HG03354 (cell line): ENCODE data around the gene SFXN4.

ENCODE experiments used
- ATAC-seq: cut with Tn5 transposase; IDR thresholded peaks from one replicate; pipeline ENCODE4 v1.9.1; 2021; ENCODE audit warnings: mild to moderate bottlenecking; ENCODE audit not compliant: unreplicated experiment, poor library complexity, severe bottlenecking

SFXN4 gene, protein sequence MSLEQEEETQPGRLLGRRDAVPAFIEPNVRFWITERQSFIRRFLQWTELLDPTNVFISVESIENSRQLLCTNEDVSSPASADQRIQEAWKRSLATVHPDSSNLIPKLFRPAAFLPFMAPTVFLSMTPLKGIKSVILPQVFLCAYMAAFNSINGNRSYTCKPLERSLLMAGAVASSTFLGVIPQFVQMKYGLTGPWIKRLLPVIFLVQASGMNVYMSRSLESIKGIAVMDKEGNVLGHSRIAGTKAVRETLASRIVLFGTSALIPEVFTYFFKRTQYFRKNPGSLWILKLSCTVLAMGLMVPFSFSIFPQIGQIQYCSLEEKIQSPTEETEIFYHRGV

DNA sequence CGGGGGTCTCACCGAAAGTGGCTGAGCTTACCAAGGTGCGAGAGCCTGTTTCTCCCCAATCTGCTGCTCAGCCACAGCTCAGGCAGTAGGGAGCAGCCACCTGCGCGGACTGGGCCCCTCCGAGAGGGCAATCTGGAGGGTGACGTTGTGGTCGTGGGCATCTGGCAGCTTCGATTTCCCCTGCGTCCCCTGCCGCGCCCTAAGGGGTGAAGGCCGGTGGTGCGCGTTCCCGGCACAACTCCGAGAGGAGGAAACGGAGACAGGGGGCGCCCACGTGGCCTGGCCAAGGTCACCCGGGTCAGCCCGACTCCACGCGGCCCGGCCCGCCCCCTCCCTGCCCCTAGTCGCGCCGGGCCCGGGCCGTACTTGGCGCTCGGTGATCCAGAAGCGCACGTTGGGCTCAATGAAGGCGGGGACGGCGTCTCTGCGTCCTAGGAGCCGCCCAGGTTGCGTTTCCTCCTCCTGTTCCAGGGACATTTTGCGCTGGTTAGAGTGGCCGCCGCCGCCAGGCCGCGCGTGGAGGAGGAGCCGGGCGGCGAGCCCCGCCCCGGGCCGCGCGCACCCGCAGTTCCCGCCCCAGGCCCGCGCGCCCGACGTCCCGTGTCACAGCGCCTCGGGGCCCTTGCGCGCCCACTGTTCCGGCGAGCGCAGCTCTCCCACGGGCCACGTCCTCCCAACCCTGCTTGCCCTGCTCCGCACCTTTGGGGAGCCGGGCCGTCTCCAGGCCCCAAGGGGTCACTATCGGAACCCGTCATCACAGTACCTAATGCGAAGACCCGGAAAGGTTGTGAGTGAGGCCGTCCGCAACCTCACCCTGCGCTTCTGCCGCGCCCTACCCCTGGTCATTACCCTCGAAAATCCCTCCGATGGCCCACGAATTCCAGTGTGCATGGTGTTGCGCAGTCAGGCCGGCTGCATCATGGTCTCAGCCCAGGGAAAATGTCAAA lies at the start of gene SFXN4:
TSS of gene SFXN4 (minus strand) at position 544 of the 947 bp plus-strand sequence. CDS start at position 477, 67 bp downstream.
- ATAC-seq: peak; percentile 94

DNA sequence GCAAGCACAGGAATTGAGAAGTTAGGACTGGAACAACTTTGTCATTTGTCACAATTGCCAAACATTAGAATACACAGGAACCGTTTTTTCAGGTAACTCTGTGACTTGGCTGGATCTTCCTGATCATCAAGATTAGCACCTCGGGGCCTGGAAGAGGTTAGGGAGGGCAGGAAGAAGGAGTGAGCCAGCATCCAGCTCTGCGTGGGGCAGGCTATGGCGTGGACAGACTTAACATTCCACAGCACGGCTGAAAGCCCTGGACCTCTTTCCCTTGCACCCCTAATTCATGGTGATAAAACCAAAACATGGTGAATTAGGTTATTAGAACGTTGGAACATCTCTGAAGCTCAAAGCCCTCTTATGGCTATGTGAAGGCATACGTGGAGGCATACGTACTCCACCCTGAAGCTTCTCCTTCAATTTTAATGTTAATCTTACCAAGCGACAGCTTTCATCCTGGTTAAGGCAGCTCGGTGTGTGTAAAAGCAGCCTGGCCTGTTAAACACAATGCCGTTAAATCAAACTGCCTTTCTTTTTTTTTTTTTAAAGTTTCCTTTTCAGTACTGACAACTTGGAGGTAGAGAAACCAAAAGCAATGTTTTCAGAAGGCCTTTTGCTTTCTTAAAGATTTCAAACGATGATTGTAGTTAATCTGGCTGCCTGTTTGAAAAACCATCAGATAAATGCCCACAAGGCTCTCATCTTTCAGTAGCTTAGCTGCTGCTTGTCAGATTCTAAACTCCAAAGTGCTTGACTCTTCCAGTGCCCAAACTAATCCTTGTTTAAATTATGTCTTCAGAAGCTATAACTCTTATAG lies 46.3 kb upstream of the SFXN4 start:
- ATAC-seq: no peak

DNA sequence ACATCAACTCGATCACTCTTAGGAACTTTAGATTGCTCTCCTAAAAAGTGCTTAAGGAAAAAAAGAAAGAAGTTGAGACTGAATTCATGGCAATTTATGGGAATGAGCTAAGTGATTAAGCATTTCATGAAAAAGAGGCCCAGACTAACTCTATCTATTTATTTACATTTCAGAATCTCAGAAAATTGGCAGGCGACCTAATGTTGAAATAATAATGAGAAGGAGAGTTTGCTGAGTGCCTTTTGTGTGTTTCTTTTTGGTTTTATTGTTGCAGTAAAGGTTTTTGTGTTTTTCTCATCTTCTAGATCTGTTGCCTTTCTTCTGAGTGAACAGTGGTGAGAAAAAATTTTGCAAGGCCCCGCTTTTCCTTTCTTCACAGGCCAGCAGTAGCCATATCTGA lies 45.7 kb upstream of the SFXN4 start:
- no peak for ATAC-seq

DNA sequence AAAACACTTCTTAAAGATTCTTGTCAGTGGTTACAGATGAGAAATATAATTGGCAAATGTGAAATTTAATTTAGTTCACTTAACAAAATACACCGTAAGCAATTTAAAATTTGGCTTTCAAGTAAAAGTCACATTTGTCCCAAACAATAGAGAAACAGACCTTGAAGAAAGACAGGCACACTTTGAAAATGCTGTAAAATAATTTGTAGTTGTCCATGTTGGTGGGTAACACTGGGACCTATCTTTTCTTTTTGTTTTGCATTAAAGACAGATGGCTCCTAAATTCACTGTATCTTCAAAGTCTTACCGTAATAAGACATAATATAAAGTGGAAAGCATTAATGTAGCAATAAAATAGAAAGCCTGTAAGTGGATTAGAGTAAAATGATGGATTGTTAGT lies 45.1 kb upstream of the SFXN4 start:
- no peak for ATAC-seq

DNA sequence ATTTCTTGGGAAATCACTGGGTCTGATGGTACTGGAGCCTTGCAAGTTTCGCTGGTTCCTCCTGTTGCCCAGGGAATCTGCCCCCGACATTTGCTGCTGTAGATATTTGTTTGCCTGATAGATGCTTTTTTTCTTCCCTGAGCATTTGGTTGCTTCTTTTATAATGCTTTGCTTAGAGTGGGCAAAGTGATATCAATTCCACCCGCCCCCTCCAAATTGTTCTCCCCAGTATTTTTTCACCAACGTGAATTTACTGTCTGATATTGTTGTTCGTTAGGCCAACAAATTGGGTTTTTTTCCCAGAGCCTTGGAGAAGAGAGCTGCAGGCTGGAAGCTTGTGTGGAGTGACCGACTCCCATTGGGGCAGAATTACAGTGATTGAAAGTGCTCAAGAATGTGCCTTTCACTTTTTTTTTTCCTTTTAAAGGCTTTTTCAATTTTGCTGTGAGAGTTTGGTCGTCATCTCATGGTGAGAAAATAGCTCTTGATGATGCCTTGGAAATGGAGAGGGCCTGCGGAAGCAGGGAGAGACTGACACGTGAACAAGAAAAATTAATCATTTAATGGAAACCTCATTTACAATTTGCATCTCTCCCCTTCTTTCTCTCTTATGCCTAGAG lies 44.3 kb upstream of the SFXN4 start:
- ATAC-seq: no peak

GRCh38 chr10:119209035-119209735 lies 43.7 kb upstream of the SFXN4 start:
- ATAC-seq: no peak

DNA sequence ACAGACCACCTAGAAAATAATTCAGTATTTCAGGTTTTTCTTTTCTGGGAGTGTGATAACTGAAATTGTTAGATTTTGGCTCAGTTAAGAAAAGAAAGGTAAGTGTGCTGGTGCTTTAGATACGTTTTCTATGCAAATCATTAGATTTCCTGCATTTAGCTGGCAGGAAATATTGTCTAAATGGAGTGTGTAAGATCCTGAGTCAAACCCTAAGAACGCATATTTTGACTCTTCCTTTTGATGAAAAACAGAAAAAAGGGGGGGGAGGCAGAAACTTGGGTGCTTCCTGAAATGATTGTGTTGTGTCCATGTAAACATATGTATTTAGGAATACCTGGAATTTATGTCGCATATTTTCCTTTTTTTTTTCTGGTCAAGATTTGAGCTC lies 43.0 kb upstream of the SFXN4 start:
- no peak for ATAC-seq

DNA sequence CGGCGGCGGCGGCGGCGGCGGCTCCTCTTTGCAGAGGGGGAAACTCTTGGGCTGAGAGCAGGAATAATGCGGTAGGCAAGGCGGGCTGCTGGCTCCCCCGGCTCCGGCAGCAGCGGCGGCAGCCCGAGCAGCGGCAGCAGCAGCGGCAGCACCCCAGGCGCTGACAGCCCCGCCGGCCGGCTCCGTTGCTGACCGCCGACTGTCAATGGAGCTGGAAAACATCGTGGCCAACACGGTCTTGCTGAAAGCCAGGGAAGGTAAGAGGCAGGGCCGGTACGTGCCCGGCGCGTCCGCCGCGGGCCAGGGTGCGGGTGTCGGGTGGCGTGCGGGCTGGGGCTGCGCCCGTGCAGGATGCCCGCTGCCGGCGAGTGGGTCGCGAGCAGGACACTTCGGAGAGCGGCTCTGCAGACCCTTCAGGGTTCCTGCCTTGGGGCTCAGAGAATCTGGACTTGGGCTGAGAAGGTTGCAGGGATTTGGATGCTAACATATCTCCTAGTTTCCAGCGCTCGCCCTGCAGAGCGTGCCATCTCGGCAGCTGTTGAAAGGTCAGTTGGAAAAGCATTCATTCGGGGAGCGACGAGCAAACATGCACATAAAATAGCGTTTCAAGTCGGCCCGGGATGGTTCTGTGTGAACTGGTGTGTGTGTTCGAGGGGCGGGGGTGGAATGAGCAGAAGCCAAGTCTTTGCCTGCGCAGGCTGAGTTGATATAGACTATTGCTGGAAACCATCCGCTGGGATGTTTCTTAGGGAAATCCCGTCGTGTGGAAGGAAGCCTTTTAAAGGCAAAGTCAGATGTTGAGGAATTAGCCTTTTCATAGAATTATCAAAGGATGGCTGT lies 42.4 kb upstream of the SFXN4 start:
- ATAC-seq: peak; percentile 1

DNA sequence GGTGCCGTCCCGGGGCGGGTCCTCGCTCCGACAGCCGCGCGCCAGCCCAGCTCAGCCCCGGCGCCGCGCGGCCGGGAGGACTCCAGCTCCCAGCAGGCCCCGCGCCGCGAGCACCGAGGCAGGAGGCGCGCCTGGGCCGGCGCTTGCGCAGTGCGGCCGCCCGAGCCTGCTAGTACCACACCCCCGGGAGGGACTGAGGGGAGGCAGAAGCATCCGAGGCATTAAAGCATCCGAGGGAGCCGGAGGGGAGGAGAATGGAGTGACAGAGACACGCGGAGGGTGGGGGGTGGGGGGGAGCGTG lies 41.8 kb upstream of the SFXN4 start, which contains the start of gene GRK5:
TSS of gene GRK5 (plus strand) at position 206 of the 301 bp plus-strand sequence. CDS start 347 bp downstream, outside the sequence.
- peak; percentile 71 for ATAC-seq

- ATAC-seq: peak; percentile 66
Measured at GRCh38 chr10:119206603-119207365, 41.3 kb upstream of the SFXN4 start.

- ATAC-seq: peak; percentile 34
Measured at GRCh38 chr10:119205894-119206602, 40.5 kb upstream of the SFXN4 start.

- no peak for ATAC-seq
Measured at GRCh38 chr10:119203006-119203405, 37.5 kb upstream of the SFXN4 start.

- no peak for ATAC-seq
Measured at GRCh38 chr10:119201233-119201632, 35.7 kb upstream of the SFXN4 start.

DNA sequence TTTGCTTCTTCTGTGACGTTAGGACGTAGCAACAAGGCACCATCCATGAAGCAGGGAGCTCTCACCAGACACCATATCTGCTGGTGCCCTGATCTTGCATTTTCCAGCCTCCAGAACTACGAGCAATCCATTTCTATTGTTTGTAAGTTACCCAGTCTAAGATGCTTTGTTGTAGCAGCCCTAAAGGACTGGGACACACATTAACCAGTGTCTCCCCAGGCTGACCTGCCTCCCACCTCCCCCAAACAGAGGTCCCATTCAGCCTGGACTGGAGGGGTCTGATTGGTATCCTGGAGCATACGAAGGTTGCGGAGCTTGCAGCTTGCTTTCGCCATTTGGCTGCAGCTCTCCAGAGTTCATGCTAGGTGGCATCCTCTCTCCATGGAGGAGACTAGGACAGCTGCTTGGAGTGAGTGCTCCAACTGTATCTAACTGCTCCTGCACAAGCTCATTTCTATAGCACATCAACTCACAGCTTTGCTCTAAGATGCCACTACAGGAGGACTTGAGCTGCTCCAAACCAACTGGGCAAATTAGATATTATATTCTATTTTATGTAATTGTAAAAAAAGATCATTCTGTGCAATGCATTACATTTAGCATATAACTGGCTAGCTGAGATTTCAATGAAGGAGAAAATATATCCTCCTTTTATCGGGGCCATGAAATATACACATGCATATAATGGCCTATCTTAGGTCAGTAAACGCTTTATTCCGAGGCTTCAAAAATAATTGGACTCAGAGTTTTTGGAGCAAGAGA lies 33.9 kb upstream of the SFXN4 start:
- peak; percentile 81 for ATAC-seq

DNA sequence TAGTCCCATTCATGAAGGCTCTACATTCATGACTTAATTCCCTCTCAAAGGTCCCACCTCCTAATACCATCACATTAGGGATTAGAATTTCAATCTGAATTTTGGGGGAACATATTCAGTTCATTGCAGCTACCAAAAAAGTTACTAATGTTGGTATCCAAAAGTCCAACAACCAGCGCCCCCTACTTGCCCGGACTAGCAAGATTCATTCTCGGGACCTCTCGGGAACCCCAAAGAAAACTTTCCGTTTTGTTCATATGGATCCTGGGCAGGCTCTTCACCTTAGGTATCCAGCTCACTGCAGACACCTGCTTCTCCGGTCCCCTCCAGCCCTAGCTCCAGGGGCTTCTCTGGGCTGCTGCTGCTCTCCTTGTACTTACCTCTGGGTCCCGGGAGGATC lies 32.9 kb upstream of the SFXN4 start:
- ATAC-seq: no peak

- no peak for ATAC-seq
Measured at GRCh38 chr10:119197921-119198320, 32.4 kb upstream of the SFXN4 start.
